Activated CD4-positive, alpha-beta T cell treated with anti-CD3 and anti-CD28 coated beads, Interleukin-2, amount 10 ng/mL, durations not matched to agents 7 days and 5 days (primary cell): Measurements from ENCODE around the gene ACP5. TPM values are rescaled to one million over a fixed set of nuclear protein-coding genes. Genes with fewer than 3 reads are reported as not detected.

Experiments
- CTCF ChIA-PET: fragments of 350-600 bp; sonication (Branson Sonifier 250); formaldehyde crosslinking; loops from one replicate; lab custom pipeline; 2021; ENCODE audit warnings: antibody characterized with exemption; lab: Charles Lee
- POLR2A ChIA-PET: fragments of 350-600 bp; sonication (Branson Sonifier 250); formaldehyde crosslinking; loops from one replicate; lab custom pipeline; 2021; ENCODE audit warnings: antibody characterized with exemption; lab: Charles Lee
- DNase-seq: peaks from one replicate; pipeline ENCODE4 v3.0.0-alpha.2; 2020
- H3K27ac Mint-ChIP-seq: one replicate; pipeline ENCODE4 v1.8.0; 2021; ENCODE audit warnings: mild to moderate bottlenecking, moderate library complexity, mixed read lengths
- H3K27me3 Mint-ChIP-seq: one replicate; pipeline ENCODE4 v1.8.0; 2021; ENCODE audit warnings: mixed read lengths
- H3K36me3 Mint-ChIP-seq: one replicate; pipeline ENCODE4 v1.8.0; 2021; ENCODE audit warnings: low read depth, mixed read lengths
- H3K4me1 Mint-ChIP-seq: one replicate; pipeline ENCODE4 v1.8.0; 2021; ENCODE audit warnings: mixed read lengths
- H3K4me3 Mint-ChIP-seq: one replicate; pipeline ENCODE4 v1.8.0; 2021; ENCODE audit warnings: mild to moderate bottlenecking, moderate library complexity, mixed read lengths
- H3K9me3 Mint-ChIP-seq: one replicate; pipeline ENCODE4 v1.8.0; 2021; ENCODE audit warnings: mixed read lengths
- total RNA-seq, 2 experiments: library from RNA; stranded (reverse); gene quantifications; one replicate each; pipeline ENCODE4 v1.2.3, GENCODE V29; 2021

The ACP5 gene
- total RNA-seq, 2 experiments from 2014 or later = 27.5 to 33.9 TPM

GRCh38 chr19:11535792-11536595, 41.5 kb downstream of the ACP5 start:
- Mint-ChIP-seq H3K4me1 (peaks cover 11% of the 10 kb centered on the region), H3K36me3 (no peaks in the 10 kb centered on the region), H3K9me3 (no peaks in the 10 kb centered on the region), H3K27ac (peak overlapping the region; percentile 74), H3K4me3 (peak overlapping the region; percentile 35), H3K27me3 (peaks cover 17% of the 10 kb centered on the region)
- peak; percentile 79 for DNase-seq
- ChIA-PET POLR2A (interaction anchor here (0.7 kb wide), 1 partner anchor 30 kb away, joined by 6 read pairs; the partner anchor contains the start of gene ZNF653), CTCF (interaction anchor here (0.6 to 1.9 kb wide), 17 partner anchors 8 to 306 kb away, joined by 3 to 9 read pairs (median 4); partner anchors contain the start of gene ELOF1)

- H3K4me1 Mint-ChIP-seq = peaks cover 13% of the 10 kb centered on the region
- POLR2A ChIA-PET = no interaction called here
- peaks cover 11% of the 10 kb centered on the region for H3K27me3 Mint-ChIP-seq
- no peak overlapping the region for H3K4me3 Mint-ChIP-seq
- CTCF ChIA-PET = interaction anchor here (1.4 to 1.9 kb wide), 2 partner anchors 24 to 47 kb away, joined by 3 to 8 read pairs; no protein-coding TSS in a partner anchor
- no peak for DNase-seq
- H3K9me3 Mint-ChIP-seq = no peaks in the 10 kb centered on the region
- H3K27ac Mint-ChIP-seq = no peak overlapping the region
- no peaks in the 10 kb centered on the region for H3K36me3 Mint-ChIP-seq
Measured at GRCh38 chr19:11534948-11535347, 42.5 kb downstream of the ACP5 start.

- ChIA-PET CTCF (interaction anchor here (0.7 kb wide), 1 partner anchor 1066 kb away, joined by 3 read pairs; no protein-coding TSS in a partner anchor), POLR2A (no interaction called here)
- Mint-ChIP-seq H3K4me3 (no peak overlapping the region), H3K4me1 (peaks cover 13% of the 10 kb centered on the region), H3K27me3 (peaks cover 11% of the 10 kb centered on the region), H3K9me3 (no peaks in the 10 kb centered on the region), H3K27ac (no peak overlapping the region), H3K36me3 (no peaks in the 10 kb centered on the region)
- no peak for DNase-seq
Measured at GRCh38 chr19:11534538-11534937, 42.9 kb downstream of the ACP5 start.

GRCh38 chr19:11530432-11530831, 47.0 kb downstream of the ACP5 start:
- Mint-ChIP-seq H3K4me1 (peaks cover 26% of the 10 kb centered on the region), H3K9me3 (no peaks in the 10 kb centered on the region)

GRCh38 chr19:11528551-11529341, 48.7 kb downstream of the ACP5 start, which contains the start of gene ECSIT:
ECSIT (minus strand) TSS chr19:11529134; CDS start chr19:11519170, 9,964 bp downstream.
- Mint-ChIP-seq H3K4me3 (peak within 1 kb of the TSS; percentile 90), H3K9me3 (no peaks in the 10 kb centered on the region), H3K4me1 (peaks cover 22% of the 10 kb centered on the region), H3K36me3 (no peaks in the 10 kb centered on the region), H3K27me3 (no peaks in the 10 kb centered on the region), H3K27ac (peak within 1 kb of the TSS; percentile 89)
- DNase-seq = peak; percentile 95
- POLR2A ChIA-PET = no interaction called here
- CTCF ChIA-PET = interaction anchor here (0.6 to 1.6 kb wide), 5 partner anchors 10 to 146 kb away, joined by 3 to 5 read pairs (median 4); no protein-coding TSS in a partner anchor

More at GRCh38 chr19:11530432-11530831, 47.0 kb downstream of the ACP5 start:
- DNase-seq = peak; percentile 21
- no peaks in the 10 kb centered on the region for H3K36me3 Mint-ChIP-seq
- POLR2A ChIA-PET = no interaction called here
- CTCF ChIA-PET = no interaction called here
- H3K4me3 Mint-ChIP-seq = no peak overlapping the region
- no peak overlapping the region for H3K27ac Mint-ChIP-seq
- H3K27me3 Mint-ChIP-seq = no peaks in the 10 kb centered on the region

Other genes starting within 250 kb of the ACP5 start
- gene RAB3D, start 238.0 kb downstream of the ACP5 start, total RNA-seq = 1 to 10 TPM; 3.2 to 3.6 TPM
- 10 to 100 TPM; 25.9 to 26.7 TPM for gene TMEM205, start 231.4 kb downstream of the ACP5 start, total RNA-seq
- 10 to 100 TPM; 18.0 to 20.5 TPM for gene CCDC159, start 231.1 kb downstream of the ACP5 start, total RNA-seq
- 1 to 10 TPM; 1.3 to 1.9 TPM for gene PLPPR2, start 222.2 kb downstream of the ACP5 start, total RNA-seq
- gene SWSAP1, start 203.0 kb downstream of the ACP5 start, total RNA-seq = 1 to 10 TPM; 2.9 to 3.5 TPM
- 1 to 10 TPM; 5.4 to 5.8 TPM for gene EPOR, start 193.3 kb downstream of the ACP5 start, total RNA-seq
- gene RGL3, start 158.3 kb downstream of the ACP5 start, total RNA-seq = not detected
- not detected for gene ODAD3, start 142.5 kb downstream of the ACP5 start, total RNA-seq
- 100 to 1,000 TPM; 321 to 338 TPM for gene PRKCSH, start 142.0 kb downstream of the ACP5 start, total RNA-seq
- gene ELAVL3, start 96.6 kb downstream of the ACP5 start, total RNA-seq = under 1 TPM in 1 of 2 experiments, not detected in 1; 0.50 TPM
- 10 to 100 TPM; 21.4 to 24.4 TPM for gene ZNF653, start 71.8 kb downstream of the ACP5 start, total RNA-seq
- gene ECSIT, start 48.5 kb downstream of the ACP5 start, total RNA-seq = 10 to 100 TPM; 21.6 to 28.8 TPM
- not detected for gene CNN1, start 38.8 kb downstream of the ACP5 start, total RNA-seq
- gene ELOF1, start 18.4 kb downstream of the ACP5 start, total RNA-seq = 10 to 100 TPM; 52.2 to 53.9 TPM
- 1 to 10 TPM; 4.6 to 4.7 TPM for gene ZNF627, start 19.8 kb upstream of the ACP5 start, total RNA-seq
- gene ZNF823, start 161.3 kb upstream of the ACP5 start, total RNA-seq = 1 to 10 TPM; 6.7 to 7.4 TPM
- 1 to 10 TPM; 7.3 to 8.2 TPM for gene ZNF441, start 189.4 kb upstream of the ACP5 start, total RNA-seq
- 1 to 10 TPM; 1.1 to 1.4 TPM for gene ZNF491, start 220.9 kb upstream of the ACP5 start, total RNA-seq
- 10 to 100 TPM; 13.6 to 16.3 TPM for gene ZNF440, start 236.6 kb upstream of the ACP5 start, total RNA-seq